Fibroblast of skin of abdomen (primary cell): Measurements from ENCODE around the gene NSMCE1.
A peak's percentile ranks its signal among the peaks of the same experiment; 100 is the strongest.
"Not testable (repeated sequence)": the region's sequence is repeated elsewhere in the genome, so short reads cannot be mapped to it uniquely, and the experiment has no call there.

Source experiments
- DNase-seq: peaks from one replicate; pipeline ENCODE4 v3.0.0-alpha.2; 2013

NSMCE1 gene

DNA sequence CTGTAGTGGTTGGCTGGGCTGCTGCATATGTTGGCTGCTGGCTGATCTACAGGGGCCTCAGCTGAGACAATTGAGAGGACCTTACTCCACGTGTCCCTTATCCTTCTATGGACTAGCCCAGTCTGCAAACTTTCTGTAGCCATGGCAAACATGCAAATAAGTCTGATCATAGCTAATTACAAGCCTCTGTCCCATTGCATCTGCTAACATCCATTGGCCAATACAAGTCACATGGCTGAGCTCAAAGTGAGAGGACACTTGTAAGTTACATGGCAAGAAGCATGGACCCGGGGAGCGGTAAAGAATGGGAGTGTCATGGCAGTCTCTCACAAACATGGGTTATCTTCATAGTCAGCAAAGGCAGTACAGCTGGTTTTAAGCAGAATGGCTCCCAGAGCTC lies 33.6 kb upstream of the NSMCE1 start:
- DNase-seq = no peak

DNA sequence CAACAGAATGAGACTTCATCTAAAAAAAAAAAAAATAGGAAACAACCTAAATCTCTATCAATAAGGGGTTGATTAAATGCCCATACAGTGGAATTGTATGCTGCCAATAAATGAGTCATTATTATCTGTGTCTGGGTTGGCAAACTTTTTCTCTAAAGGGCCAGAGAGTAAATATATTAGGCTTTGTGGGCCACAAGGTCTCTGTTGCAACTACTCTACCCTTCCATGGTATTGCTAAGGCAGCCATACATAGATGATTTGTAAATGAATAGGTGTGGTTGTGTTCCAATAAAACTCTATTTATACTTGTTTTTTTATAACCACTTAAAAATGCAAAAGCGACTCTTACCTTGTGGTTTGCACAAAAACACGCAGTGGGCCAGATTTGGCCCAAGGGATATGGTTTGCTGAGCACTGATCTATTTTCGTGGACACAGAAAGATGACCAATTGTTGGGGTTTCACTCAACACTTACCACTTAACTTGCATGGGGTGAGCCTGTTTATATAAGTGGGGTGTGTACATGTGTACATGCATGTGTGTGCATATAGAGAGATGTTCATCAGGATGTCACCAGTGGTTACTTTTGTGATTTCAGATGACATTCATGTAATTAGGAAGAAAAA lies 32.8 kb upstream of the NSMCE1 start:
- DNase-seq = no peak

DNA sequence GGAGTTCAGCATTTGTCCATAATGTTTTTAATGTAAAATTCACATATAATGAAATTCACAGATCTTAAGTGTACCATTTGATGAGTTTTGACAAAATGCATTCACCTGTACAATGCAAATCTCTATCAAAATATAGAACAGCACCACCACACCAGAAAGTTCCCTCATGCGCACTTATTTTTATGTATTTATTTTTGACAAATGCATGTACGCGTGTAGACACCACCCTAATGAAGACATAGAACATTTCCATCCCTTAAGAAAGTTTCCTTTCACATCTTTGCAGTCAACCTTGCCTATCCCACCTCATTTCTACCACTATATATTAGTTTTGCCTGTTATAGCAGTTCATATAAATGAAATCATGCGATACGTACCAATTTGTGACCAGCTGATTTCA lies 29.6 kb upstream of the NSMCE1 start:
- no peak for DNase-seq

DNA sequence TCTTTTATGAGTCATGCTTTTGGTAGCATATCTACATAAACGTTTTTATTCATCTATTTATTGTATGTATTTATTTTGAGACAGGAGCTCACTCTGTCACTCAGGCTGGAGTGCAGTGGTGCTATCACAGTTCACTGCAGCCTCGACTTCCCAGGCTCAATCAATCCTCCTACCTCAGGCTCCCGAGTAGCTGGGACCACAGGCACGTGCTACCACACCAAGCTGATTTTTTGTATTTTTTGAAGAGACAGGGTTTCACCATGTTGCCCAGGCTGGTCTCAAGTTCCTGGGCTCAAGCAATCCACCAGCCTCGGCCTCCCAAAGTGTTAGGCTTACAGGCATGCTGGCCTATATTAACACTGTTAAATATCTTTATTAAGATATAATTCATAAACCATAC lies 24.8 kb upstream of the NSMCE1 start:
- no peak for DNase-seq

DNA sequence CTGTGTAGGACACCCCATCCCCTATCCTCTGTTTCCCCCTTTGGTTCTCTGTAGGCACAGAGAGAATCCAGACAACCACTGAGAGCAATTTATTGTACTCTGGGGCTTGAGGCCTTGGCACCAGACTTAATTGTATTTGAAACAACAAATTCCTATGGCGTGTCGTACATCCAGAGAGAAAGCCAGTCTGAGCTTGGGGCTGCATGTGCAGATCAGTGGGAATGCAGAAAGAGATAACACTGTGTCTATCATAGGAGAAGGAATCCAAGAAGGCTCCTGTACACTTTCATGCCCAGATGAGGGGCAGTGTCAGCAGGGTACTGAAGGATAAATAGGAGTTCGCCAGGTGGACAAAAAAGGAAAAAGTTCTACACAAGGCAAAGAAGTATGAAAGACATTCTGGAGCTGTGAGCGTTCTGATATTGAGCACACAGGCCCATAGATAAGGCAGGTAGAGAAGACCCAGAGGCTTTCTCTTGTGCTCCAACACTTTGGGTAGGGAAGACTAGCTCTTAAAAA lies 23.2 kb upstream of the NSMCE1 start:
- no peak for DNase-seq

DNA sequence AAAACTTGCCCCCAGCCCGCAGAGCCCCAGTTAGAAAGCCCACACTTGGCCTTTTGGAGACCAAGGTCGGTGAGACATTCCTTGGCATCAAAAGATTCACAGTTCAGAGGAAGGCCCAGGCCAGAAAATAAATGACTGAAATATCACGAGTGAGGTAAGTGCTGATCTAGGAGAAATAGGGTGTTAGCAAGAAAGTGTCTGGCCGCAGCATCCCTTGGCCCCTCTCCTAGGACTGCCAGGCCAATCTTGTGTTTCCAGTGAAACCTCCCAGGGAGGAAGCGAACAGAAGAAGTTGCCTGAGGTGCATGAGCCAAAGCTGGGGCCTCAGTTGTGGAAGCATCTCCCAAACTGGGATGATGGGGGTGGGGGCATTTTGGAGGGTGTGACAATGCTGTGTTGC lies 22.5 kb upstream of the NSMCE1 start:
- no peak for DNase-seq

DNA sequence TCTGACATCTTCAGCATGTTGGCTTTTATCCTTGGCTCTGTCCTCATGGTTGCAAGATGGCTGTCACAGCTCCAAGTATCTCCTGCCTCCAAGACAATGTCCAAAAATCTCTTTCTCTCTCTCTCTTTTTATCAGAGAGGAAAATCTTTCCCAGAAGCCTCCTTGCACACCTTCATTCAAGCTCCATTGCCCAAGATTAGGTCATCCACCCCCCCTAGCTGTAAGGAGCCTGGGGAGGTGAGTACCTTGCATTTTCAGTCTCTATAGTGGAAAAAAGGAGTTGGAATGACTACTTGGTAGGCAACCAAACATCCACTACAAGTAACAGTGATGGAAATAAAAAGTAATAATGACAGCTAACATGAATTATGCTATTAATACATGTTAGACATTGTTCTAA lies 22.0 kb upstream of the NSMCE1 start:
- DNase-seq = no peak

DNA sequence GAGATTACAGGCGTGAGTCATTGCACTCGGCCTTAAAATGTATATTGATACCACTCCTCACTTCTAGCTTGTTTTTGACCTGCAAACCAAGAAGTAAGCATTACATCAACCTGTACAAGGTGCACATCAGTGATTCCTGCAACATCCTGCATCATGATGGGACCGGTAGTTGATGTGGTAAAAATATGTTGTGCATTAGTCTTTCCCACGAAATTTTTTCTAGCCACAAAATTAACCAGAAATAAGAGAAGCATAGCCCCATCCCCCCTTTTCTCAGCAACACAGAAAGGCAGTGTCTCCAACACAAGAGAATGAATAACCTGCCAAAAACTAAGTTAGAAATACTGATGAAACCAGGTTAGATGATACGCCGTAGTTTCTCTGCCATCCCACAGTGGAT lies 21.1 kb upstream of the NSMCE1 start:
- peak; percentile 49 for DNase-seq

DNA sequence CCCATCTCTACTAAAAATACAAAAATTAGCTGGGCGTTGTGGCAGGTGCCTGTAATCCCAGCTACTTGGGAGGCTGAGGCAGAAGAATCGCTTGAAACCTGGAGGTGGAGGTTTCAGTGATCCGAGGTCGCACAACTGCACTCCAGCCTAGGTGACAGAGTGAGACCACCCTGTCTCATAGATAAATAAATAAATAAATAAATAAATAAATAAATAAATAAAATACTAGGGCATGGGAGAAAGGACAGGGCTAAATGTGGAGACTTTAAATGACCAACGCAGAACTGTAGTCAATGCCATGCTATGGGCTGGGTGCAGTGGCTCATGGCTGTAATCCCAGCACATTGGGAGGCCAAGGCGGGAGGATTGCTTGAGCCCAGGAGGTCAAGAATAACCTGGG lies 19.7 kb upstream of the NSMCE1 start:
- not testable (repeated sequence) for DNase-seq

DNA sequence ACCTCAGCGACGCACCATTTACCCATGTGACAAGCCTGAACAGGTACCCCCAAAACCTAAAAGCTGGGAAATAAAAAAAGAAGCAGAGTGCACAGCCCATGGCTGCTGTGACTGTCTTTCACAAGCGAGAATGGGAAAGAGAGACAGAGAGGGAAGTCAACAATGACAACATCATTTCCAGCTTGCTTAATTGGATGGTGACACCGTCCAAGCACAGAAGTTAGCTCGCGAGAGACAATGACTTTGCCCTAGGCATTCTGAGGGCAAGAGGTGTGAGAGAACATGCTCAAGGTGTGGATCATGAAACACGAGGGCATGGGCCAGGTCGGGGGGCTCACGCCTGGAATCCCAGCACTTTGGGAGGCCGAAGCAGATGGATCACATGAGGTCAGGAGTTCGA lies 19.3 kb upstream of the NSMCE1 start:
- no peak for DNase-seq

DNA sequence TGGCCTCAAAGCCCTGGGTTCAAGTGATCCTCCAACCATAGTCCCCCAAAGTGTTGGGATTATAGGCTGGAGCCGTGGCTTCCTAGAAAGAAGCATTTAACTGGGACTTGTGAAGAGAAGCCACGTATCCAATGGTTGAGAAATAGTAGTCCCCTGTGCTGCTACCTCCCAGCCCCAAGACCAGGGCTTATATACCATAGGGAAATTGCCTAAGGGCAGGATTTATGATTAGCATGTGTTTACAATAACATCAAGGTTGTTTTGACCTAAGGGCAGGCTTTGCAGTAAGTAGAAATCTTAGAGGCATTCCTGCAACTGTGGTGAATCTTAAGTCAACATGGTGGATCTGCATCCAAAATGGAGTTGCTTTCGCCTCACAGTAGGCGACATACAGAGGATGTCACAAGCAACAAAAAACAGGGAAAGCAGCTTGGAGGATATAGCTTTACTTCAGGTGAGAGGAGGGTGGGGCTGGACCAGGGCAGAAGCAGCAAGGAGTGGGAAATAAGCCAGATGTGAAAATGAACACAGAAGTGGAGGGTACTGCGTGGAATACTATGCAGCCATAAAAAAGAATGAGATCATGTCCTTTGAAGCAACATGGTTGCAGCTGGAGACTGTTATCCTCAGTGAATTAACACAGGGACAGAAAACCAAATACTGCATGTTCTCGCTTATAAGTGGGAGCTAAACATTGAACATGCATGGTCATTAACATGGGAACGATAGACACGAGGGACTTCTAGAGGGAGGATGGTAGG lies 18.7 kb upstream of the NSMCE1 start:
- DNase-seq = no peak

DNA sequence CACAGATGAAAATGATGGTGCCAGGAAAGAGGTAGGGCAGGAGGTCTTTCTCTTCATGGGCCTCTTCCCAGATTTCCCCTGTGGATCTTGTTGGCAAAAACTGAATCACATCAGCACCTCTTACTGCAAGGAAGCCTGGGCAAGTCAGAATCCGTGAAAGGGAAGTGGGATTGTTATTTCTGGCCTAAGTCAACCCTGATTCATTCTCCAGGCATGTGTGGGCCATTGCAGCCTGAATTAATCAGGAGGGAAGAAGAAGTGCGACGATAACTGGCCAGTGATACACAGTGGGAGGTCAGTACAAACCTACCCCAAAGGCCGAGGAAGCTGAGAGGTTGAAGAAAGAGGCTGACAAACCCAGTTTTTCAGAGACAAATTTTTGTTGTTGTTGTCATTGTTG lies 17.9 kb upstream of the NSMCE1 start:
- DNase-seq = peak; percentile 94

DNA sequence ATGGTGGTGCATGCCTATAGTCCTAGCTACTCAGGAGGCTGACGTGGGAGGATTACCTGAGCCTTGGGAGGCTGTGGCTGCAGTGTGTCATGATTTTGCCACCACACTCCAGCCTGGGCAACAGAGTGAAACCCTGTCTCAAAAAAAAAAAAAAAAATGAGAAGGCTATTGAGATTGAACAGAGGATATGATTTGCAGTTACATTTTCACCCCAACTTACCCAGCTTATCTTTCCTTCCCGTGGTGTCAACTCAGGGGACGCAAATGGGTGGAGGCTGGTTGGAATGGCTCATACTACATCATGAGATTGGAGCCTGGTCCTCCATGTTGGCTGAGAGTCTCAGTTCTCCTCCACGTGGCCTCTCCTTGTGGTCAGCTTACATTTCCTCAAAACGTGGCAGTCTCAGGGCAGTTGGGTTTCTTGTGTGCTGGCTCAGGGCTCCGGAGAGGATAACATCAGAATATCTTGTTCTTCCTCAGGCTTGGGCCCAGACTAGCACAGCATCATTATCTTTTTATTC lies 17.2 kb upstream of the NSMCE1 start:
- DNase-seq = no peak

DNA sequence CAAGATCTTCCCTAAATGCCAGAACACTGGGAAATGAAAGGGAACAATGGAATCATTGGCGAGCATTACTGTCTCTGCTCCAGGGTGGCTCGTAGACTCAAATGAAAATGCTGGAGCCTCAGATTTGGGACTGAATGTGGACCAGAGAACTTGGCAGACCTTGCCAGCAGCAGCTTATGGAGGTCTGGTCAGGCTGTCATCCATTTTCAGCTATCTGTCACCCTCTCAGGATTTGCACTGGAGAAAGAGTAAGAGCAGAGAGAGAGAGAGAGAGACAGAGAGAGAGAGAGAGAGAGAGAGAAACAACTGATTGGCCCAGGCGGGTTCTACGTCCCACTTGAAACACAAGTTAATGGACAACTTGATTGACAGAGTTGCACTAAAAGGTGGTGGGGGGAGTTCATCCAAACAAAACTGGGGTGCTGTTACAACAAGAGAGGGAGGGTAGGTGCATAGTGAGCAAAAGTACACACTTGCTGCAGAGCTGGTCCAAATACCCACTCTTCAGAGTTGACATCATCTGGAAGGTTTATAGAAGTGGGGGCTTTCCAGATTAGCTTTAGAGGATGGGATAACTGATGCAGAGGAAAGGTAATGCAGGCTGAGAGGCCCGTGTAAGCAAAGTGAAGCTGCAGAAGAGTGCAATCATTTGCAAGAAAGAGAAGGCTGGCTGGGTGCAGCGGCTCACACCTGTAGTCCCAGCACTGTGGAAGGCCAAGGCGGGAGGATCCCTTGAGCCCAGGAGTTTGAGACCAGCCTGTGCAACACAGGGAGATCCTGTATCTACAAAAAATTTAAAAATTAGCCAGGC lies 16.5 kb upstream of the NSMCE1 start:
- no peak for DNase-seq

DNA sequence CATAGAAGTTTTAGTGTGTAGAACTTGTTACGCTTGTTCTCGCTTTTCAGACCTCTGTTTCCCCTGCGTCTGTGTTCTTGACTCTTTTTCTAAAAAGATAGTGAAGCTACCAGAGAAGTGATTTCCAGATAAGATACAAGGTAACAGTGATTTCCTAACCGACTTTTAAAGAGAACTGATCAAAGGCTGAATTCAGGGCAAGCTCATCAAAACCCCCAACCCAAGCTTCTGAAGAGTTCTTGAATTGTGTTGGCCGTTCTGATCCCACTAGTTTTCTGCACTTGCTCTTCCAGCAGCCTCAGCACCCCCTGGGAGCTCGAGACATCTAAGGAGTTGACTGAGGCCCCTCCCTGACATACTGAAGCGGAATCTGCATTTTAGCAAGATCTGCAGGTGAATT lies 12.7 kb upstream of the NSMCE1 start:
- no peak for DNase-seq

DNA sequence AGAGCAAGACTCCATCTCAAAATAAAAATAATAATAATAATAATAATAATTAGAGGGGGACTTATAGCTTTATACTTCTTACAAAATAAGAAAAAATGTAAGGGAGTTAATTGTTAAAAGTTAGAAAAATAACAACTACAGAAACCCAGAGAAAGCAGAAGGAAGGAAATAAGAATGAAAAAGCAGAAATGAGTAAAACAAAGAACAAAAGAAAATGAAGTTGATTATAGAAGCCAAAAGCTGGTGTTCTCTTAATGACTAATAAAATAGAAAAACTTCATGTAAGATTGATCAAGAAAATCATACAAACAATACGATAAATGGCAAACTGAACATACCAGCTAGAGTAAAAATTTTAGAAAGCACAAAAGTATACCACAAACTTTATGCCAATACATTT lies 6.8 kb upstream of the NSMCE1 start:
- DNase-seq = no peak

DNA sequence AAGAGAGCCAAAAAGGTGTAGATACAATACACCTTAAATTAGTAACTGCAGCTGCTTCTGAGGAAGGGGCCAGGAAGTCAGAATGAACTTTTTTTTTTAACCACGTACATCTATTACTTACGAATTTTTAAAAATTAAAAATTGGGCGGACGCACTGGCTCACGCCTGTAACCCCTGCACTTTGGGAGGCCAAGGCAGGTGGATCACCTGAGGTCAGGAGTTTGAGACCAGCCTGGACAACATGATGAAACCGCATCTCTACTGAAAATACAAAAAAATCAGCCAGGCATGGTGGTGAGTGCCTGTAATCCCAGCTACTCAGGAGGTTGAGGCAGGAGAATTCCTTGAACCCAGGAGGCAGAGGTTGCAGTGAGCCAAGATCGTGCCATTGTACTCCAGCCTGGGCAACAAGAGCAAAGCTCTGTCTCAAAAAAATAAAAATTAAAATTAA lies 5.9 kb upstream of the NSMCE1 start:
- not testable (repeated sequence) for DNase-seq

DNA sequence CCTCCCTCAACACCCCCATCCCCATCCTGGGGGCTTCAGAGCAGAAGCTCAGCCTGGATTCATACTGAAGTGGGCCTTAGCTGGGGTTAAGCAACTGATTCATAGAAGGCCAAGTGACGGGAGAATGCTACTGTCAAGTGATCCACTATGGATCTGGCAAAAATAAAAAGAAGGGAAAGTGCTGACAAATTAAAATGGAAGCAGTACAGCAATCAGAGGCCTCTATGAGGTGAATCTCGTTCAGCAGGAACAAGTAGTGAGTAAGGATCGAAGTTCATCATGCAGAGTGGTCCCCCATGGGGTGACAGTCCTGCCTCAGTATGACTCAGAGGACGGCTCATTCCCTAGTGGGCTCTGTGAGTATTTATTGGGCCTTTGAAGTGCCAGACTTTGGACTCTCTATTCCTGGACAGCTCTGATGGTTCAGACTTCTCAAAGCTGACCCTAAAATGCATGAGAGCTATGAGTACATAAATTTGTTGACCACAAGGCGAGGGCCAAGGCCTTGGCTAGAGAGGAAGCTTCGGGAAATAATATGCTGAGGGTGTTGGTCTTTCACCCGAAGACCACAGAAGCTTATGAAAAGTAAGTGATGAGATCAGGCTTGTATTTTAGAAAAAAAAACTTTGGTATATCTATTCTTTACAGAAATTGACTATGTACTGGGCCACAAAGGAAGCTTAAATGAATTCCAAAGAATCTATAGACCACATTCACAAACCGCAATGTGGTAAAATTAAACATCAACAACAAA lies 5.3 kb upstream of the NSMCE1 start:
- DNase-seq = peak; percentile 25

DNA sequence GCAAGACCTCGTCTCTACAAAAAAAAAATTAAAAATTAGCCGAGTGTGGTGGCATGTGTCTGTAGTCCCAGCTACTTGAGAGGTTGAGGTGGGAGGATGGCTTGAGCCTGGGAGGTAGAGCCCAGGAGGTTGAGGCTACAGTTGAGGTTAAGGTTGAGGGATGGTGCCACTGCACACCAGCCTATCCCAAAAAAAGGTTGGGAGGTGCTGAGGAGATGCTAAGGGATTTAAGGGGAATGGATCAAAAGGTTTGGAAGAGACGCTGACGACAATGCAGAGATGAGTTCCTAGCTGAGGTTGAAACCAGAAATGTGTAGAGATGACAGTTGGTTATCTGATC lies 4.7 kb upstream of the NSMCE1 start:
- no peak for DNase-seq

DNA sequence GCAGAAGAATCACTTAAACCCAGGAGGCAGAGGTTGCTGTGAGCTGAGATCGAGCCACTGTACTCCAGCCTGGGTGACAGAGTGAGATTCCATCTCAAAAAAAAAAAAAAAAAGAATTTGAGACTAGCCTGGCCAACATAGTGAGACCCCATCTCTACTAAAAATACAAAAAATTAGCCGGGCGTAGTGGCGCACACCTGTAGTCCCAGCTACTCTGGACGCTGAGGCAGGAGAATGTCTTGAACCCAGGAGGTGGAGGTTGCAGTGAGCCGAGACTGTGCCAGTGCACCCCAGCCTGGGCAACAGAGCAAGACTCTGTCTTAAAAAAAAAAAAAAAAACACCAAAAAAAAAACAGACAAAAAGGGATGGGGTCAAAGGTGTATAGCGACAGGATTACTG lies 4.1 kb upstream of the NSMCE1 start:
- not testable (repeated sequence) for DNase-seq

DNA sequence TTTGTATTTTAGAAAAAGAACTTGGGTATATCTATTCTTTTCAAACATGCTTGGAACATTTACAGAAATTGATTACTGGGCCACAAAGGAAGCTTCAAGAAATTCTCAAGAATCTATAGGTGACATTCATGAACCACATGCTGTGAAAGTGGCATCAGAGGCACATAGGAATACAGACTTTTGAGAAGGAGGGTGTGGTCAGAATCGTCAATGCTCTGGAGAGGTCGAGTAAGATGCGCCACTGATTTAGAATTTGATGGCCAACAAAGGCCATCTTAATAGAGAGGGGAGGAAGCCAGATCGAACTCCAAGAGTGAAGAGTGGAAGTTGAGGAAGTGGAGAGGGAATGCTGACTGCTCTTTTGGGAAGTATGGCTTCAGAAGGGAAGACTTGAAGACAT lies 3.5 kb upstream of the NSMCE1 start:
- DNase-seq = no peak

DNA sequence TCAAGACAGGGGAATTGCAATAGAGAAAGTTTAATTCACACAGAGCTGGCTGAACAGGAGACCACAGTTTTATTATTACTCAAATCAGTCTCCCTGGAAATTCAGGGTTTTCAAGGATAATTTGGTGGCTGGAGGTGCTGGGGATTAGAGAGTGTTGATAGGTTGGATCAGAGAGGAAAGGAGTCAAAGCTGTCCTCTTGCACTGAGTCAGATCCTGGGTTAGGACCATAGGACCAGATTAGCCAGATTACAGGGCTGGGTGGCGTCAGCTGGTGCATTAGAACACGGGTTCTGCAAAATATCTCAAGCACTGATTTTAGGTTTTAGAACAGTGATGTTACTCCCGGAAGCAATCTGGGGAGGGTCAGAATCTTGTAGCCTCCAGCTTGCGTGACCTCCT lies 1.8 kb upstream of the NSMCE1 start:
- no peak for DNase-seq
